HepG2 (cell line): Measurements from ENCODE around the gene FGFR3. TPM values are rescaled to one million over a fixed set of nuclear protein-coding genes. Genes with fewer than 3 reads are reported as not detected.

ENCODE experiments used
- ATAC-seq: fragments of 200-7000 bp; cut with Tn5 transposase; 3 replicates; pipeline ENCODE4 v1.9.1; 2020; ENCODE audit warnings: mild to moderate bottlenecking, moderate library complexity
- BruUV-seq: library from RNA; stranded (reverse); fragments of 400-500 nt; replicated peaks from 2 replicates; lab custom pipeline; 2021; lab: Mats Ljungman, UMichigan
- CTCF ChIA-PET: fragments of 300-600 bp; formaldehyde crosslinking; extraction: SDS; loops from one replicate; lab custom pipeline; 2021; ENCODE audit warnings: low total read pairs, inconsistent platforms, low intra/inter-chr PET ratio; lab: Yijun Ruan, JAX
- POLR2A ChIA-PET: fragments of 350-600 bp; sonication (Branson Sonifier 250); formaldehyde crosslinking; loops from one replicate; lab custom pipeline; 2020; ENCODE audit warnings: antibody characterized with exemption, inconsistent platforms; lab: Yijun Ruan, JAX
- DNase-seq: peaks from one replicate; pipeline ENCODE4 v3.0.0-alpha.2; 2015; ENCODE audit warnings: low spot score
- FAIRE-seq: peaks from 3 replicates; lab custom pipeline; 2011; peaks lifted over from hg19 to GRCh38; lab: Jason Lieb, UNC
- H2AFZ ChIP-seq: one replicate; pipeline ENCODE4 v1.6.1; 2011; ENCODE audit warnings: low read length, inconsistent platforms
- H3K27ac ChIP-seq: fragments of 300-600 bp; 3 replicates; pipeline ENCODE4 v1.8.0; 2011; ENCODE audit warnings: mixed run types, mild to moderate bottlenecking, mixed read lengths, low read length, inconsistent platforms; ENCODE audit not compliant: insufficient read depth; ENCODE audit errors: extremely low read length
- H3K27me3 ChIP-seq, 2 experiments: fragments of 200-600 bp in 1 of 2; 2 replicates in 1 of 2; 3 replicates in 1 of 2; pipeline versions ENCODE4 v1.6.0 to v1.8.0; 2011; ENCODE audit warnings: low read length in 2 of 2, mild to moderate bottlenecking in 2 of 2, moderate library complexity in 2 of 2, inconsistent platforms in 1 of 2; ENCODE audit not compliant: insufficient read depth in 2 of 2, control insufficient read depth in 1 of 2
- H3K36me3 ChIP-seq, 2 experiments: fragments of 200-600 bp in 1 of 2; replicated peaks in 1 of 2; 2 replicates in 1 of 2; 3 replicates in 1 of 2; pipeline versions ENCODE4 v1.5.1 to v1.8.0; 2011; ENCODE audit warnings: low read length in 2 of 2, inconsistent platforms in 1 of 2; ENCODE audit not compliant: insufficient read depth in 2 of 2, control insufficient read depth in 1 of 2
- H3K4me1 ChIP-seq: 2 replicates; pipeline ENCODE4 v1.5.1; 2012; ENCODE audit warnings: low read length, inconsistent platforms; ENCODE audit not compliant: insufficient read depth
- H3K4me2 ChIP-seq: 2 replicates; pipeline ENCODE4 v1.6.0; 2011; ENCODE audit warnings: low read depth, low read length, inconsistent platforms
- H3K4me3 ChIP-seq, 3 experiments: fragments of 200-600 bp in 1 of 3; sonication (generic), shearing (Covaris generic) in 1 of 3; replicated peaks in 1 of 3; 2 replicates each; pipeline ENCODE4 v1.5.1; 2011 to 2016; ENCODE audit warnings: low read length in 3 of 3, inconsistent platforms in 2 of 3, low read depth in 2 of 3, mild to moderate bottlenecking in 2 of 3, control low read depth in 1 of 3, mixed read lengths in 1 of 3; ENCODE audit not compliant: insufficient read depth in 1 of 3
- H3K79me2 ChIP-seq: one replicate; pipeline ENCODE4 v1.6.1; 2011; ENCODE audit warnings: low read length, inconsistent platforms; ENCODE audit not compliant: insufficient read depth
- H3K9ac ChIP-seq: 2 replicates; pipeline ENCODE4 v1.6.0; 2011; ENCODE audit warnings: mild to moderate bottlenecking, low read depth, low read length, inconsistent platforms; ENCODE audit not compliant: insufficient read depth
- H3K9me3 ChIP-seq: 2 replicates; pipeline ENCODE4 v1.5.1; 2012; ENCODE audit warnings: mild to moderate bottlenecking, low read length
- H4K20me1 ChIP-seq: 2 replicates; pipeline ENCODE4 v1.6.0; 2011; ENCODE audit warnings: inconsistent platforms, mild to moderate bottlenecking, low read length, moderate library complexity; ENCODE audit not compliant: insufficient read depth
- AGO2 ChIP-seq: fragments of 200-400 bp; formaldehyde crosslinking; optimal IDR thresholded peaks from 2 replicates; pipeline ENCODE3; 2017; ENCODE audit warnings: mild to moderate bottlenecking, low read depth, low read length, moderate library complexity
- AKAP8 ChIP-seq: sonication (generic); formaldehyde crosslinking; IDR thresholded peaks from 2 replicates; pipeline ENCODE4 v1.5.1; 2020; ENCODE audit warnings: mild to moderate bottlenecking, missing genetic modification reagents
- GTF3A ChIP-seq: sonication (generic); formaldehyde crosslinking; conservative IDR thresholded peaks from 2 replicates; pipeline ENCODE4 v1.4.0; 2020; ENCODE audit warnings: mild to moderate bottlenecking, missing genetic modification reagents
- HNRNPL ChIP-seq: fragments of 200-400 bp; formaldehyde crosslinking; IDR thresholded peaks from 2 replicates; pipeline ENCODE4 v1.6.1; 2017; ENCODE audit warnings: mild to moderate bottlenecking, low read depth, low read length
- KLF6 ChIP-seq: IDR thresholded peaks from 2 replicates; pipeline ENCODE4 v1.8.0; 2016; ENCODE audit warnings: missing biosample characterization, missing genetic modification reagents
- MED8 ChIP-seq: sonication (generic); formaldehyde crosslinking; IDR thresholded peaks from 2 replicates; pipeline ENCODE4 v1.8.1; 2023; ENCODE audit warnings: mild to moderate bottlenecking, missing genetic modification reagents; ENCODE audit not compliant: insufficient replicate concordance
- NONO ChIP-seq, 2 experiments: fragments of 450-650 bp in 1 of 2; sonication (generic) in 1 of 2; formaldehyde crosslinking in 1 of 2; IDR thresholded peaks in 1 of 2; conservative IDR thresholded peaks in 1 of 2; 2 replicates each; pipeline versions ENCODE4 v1.6.1 to v1.8.0; 2017 to 2022; ENCODE audit warnings: mild to moderate bottlenecking in 1 of 2, missing genetic modification reagents in 1 of 2, moderate library complexity in 1 of 2
- SMAD1 ChIP-seq: sonication (generic); formaldehyde crosslinking; IDR thresholded peaks from 2 replicates; pipeline ENCODE4 v1.4.0; 2020; ENCODE audit warnings: missing genetic modification reagents, low read depth, mild to moderate bottlenecking, borderline replicate concordance
- SNRNP70 ChIP-seq: fragments of 200-400 bp; formaldehyde crosslinking; IDR thresholded peaks from 2 replicates; pipeline ENCODE4 v1.6.1; 2017; ENCODE audit warnings: mild to moderate bottlenecking, low read depth, low read length, moderate library complexity
- U2AF1 ChIP-seq: fragments of 200-400 bp; formaldehyde crosslinking; optimal IDR thresholded peaks from 2 replicates; pipeline ENCODE3; 2017; ENCODE audit warnings: mild to moderate bottlenecking, low read depth, low read length
- ZBTB21 ChIP-seq: sonication (generic); formaldehyde crosslinking; IDR thresholded peaks from 2 replicates; pipeline ENCODE4 v1.4.0; 2020; ENCODE audit warnings: missing genetic modification reagents
- ZNF263 ChIP-seq: sonication (generic); formaldehyde crosslinking; IDR thresholded peaks from 2 replicates; pipeline ENCODE4 v1.4.0; 2020; ENCODE audit warnings: missing genetic modification reagents
- WGBS: methylation state at CpG from one replicate; pipeline ENCODE4 v1.1.6; 2017; ENCODE audit warnings: low lambda C conversion rate; 5-methylcytosine and 5-hydroxymethylcytosine counted together
- in situ Hi-C: cut with HindIII; loops from 2 replicates; pipeline ENCODE4 v1.10.0; 2017; ENCODE audit warnings: low pct_unique_long_range_greater_than_20kb; ENCODE audit not compliant: extremely low pct_ligation_motif_present
- intact Hi-C: fragments of 100-400 bp; cut with micrococcal nuclease; formaldehyde crosslinking; loops from one replicate; pipeline ENCODE4 v1.10.0; 2022; ENCODE audit not compliant: unreplicated experiment
- polyA plus RNA-seq, 8 experiments: library from polyadenylated mRNA; depleted of rRNA in 3 of 8; stranded (reverse) in 7 of 8; unstranded in 1 of 8; fragments of >200 nt; fragmentation: Illumina TruSeq in 4 of 8; extraction: Trizol in 4 of 8; gene quantifications; 2 replicates each; pipeline versions ENCODE4 v1.2.1 to v1.2.3, GENCODE V29; 2011 to 2016; ENCODE audit warnings: low read depth in 4 of 8, missing spikeins in 1 of 8, mixed read lengths in 1 of 8; ENCODE audit not compliant: insufficient read depth in 1 of 8
- total RNA-seq, 5 experiments: library from RNA; depleted of rRNA; stranded (reverse); fragments of >200 nt; fragmentation: Illumina TruSeq; extraction: Trizol; gene quantifications; 2 replicates each; pipeline ENCODE4 v1.2.3, GENCODE V29; 2016; ENCODE audit warnings: low read depth in 1 of 5
- TF ChIP-seq, protein P1 (sequence below): sonication (generic); formaldehyde crosslinking; IDR thresholded peaks from 2 replicates; pipeline ENCODE4 v1.5.1; 2020; ENCODE audit warnings: mild to moderate bottlenecking, moderate library complexity, missing genetic modification reagents
- TF ChIP-seq, protein P2 (sequence below): sonication (generic); formaldehyde crosslinking; IDR thresholded peaks from 2 replicates; pipeline ENCODE4 v1.4.0; 2020; ENCODE audit warnings: missing genetic modification reagents, borderline replicate concordance

FGFR3 gene
- total and polyA plus RNA-seq, 2 of the 13 experiments (the other 11 are each of a cell fraction or from before 2014, with no cell fraction given), result 103 to 109 TPM

DNA sequence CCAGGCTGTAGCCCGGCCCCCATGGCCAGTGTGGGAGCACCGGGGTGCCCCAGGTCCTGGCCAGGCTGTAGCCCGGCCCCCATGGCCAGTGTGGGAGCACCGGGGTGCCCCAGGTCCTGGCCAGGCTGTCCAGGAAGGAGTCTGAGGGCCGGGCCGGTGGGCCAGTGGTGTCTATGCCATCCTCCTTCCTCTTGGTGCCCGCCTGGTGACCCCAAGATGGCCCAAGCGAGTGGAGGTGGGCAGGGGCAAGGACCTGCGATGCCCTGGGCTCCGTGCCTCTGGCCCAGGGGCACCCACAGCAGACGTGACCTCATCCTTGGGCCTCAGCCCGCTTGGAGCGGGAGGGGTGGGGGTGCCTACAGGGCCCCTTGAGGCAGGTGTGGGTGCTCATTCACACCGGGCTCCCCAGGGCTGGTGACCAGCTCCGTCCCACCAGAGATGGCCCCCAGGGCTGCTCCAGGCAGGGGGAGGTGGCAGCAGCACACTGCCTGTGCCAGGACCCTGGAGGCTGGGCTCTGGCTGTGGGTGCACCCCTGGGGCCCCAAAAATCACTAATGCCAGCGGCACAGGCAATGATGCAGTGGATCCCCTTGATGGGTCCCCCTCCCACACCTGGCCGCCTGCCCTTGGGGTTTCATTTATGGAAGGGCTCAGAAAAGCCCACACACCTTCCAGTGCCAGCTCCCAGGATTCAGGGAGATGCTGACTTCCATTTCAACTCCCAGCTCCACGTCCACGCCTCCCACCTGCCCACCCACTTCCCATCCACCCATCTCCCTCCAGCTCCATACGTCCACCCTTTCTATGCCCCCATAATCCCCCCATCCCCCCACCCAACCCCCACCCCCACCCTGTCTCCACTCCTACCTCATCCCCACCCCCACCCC is 36.0 kb upstream of the FGFR3 start:
- DNase-seq, result no peak
- FAIRE-seq, result no peak
- H3K9ac ChIP-seq, result no peak overlapping the region
- H3K4me1 ChIP-seq, result peaks cover 91% of the 10 kb centered on the region
- H3K27me3 ChIP-seq, result no peaks in the 10 kb centered on the region; a peak in 1 of 5 replicates
- in situ Hi-C loops, result loop anchor here (10.0 kb wide), 1 partner anchor 48 kb away; no protein-coding TSS in a partner anchor
- 58% methylated on average over 12 of the region's 20 CpGs for WGBS
- ChIA-PET POLR2A (interaction anchor here (0.7 to 34.3 kb wide), 4 partner anchors 10 to 97 kb away, joined by 3 to 1258 read pairs (median 8); partner anchors contain the start of gene FGFR3), CTCF (no interaction called here)
- BruUV-seq, result no TSS peak
- H3K4me2 ChIP-seq, result 0 out of 2 replicates have a peak overlapping the region, but pooled peaks have one; percentile 12
- intact Hi-C loops, result no loop called here
- TF ChIP-seq GTF3A, result no peak
- 0 out of 2 replicates have a peak, but pooled peaks have one; percentile 27 for TF ChIP-seq HNRNPL
- TF ChIP-seq ZBTB21, result no peak
- TF ChIP-seq SMAD1, result 0 out of 2 replicates have a peak, but pooled peaks have one; percentile 41
- no peak for TF ChIP-seq MED8 (CRISPR knock-in tag)
- TF ChIP-seq NONO (IDR thresholded peaks at IDR 0.05), result no peak
- TF ChIP-seq NONO (CRISPR knock-in tag; conservative IDR thresholded peaks at IDR 0.05), result no peak
- TF ChIP-seq, protein P1, sequence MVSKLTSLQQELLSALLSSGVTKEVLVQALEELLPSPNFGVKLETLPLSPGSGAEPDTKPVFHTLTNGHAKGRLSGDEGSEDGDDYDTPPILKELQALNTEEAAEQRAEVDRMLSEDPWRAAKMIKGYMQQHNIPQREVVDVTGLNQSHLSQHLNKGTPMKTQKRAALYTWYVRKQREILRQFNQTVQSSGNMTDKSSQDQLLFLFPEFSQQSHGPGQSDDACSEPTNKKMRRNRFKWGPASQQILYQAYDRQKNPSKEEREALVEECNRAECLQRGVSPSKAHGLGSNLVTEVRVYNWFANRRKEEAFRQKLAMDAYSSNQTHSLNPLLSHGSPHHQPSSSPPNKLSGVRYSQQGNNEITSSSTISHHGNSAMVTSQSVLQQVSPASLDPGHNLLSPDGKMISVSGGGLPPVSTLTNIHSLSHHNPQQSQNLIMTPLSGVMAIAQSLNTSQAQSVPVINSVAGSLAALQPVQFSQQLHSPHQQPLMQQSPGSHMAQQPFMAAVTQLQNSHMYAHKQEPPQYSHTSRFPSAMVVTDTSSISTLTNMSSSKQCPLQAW (CRISPR knock-in tag), result no peak
- TF ChIP-seq AKAP8 (CRISPR knock-in tag), result peak; percentile 36; the same call in 1 of the 2 replicates
- TF ChIP-seq AGO2, result peak; percentile 61
- TF ChIP-seq ZNF263 (CRISPR knock-in tag), result 0 out of 2 replicates have a peak, but pooled peaks have one; percentile 42
- TF ChIP-seq SNRNP70, result no peak
- no peak for TF ChIP-seq KLF6 (CRISPR knock-in tag)
- TF ChIP-seq, protein P2, sequence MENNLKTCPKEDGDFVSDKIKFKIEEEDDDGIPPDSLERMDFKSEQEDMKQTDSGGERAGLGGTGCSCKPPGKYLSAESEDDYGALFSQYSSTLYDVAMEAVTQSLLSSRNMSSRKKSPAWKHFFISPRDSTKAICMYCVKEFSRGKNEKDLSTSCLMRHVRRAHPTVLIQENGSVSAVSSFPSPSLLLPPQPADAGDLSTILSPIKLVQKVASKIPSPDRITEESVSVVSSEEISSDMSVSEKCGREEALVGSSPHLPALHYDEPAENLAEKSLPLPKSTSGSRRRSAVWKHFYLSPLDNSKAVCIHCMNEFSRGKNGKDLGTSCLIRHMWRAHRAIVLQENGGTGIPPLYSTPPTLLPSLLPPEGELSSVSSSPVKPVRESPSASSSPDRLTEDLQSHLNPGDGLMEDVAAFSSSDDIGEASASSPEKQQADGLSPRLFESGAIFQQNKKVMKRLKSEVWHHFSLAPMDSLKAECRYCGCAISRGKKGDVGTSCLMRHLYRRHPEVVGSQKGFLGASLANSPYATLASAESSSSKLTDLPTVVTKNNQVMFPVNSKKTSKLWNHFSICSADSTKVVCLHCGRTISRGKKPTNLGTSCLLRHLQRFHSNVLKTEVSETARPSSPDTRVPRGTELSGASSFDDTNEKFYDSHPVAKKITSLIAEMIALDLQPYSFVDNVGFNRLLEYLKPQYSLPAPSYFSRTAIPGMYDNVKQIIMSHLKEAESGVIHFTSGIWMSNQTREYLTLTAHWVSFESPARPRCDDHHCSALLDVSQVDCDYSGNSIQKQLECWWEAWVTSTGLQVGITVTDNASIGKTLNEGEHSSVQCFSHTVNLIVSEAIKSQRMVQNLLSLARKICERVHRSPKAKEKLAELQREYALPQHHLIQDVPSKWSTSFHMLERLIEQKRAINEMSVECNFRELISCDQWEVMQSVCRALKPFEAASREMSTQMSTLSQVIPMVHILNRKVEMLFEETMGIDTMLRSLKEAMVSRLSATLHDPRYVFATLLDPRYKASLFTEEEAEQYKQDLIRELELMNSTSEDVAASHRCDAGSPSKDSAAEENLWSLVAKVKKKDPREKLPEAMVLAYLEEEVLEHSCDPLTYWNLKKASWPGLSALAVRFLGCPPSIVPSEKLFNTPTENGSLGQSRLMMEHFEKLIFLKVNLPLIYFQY (CRISPR knock-in tag), result no peak
- TF ChIP-seq U2AF1, result no peak
- H2AFZ ChIP-seq, result no peak overlapping the region
- ATAC-seq, result no peak
- H3K79me2 ChIP-seq, result no peaks in the 10 kb centered on the region
- no peaks in the 10 kb centered on the region for H4K20me1 ChIP-seq
- no peak overlapping the region for H3K27ac ChIP-seq
- H3K36me3 ChIP-seq, result no peaks in the 10 kb centered on the region
- H3K9me3 ChIP-seq, result no peaks in the 10 kb centered on the region
- H3K4me3 ChIP-seq, result no peak overlapping the region; a peak in 1 of 6 replicates
